GM18870 (cell line): ENCODE data around the gene VEZT.
"Not testable (repeated sequence)": the region's sequence is repeated elsewhere in the genome, so short reads cannot be mapped to it uniquely, and the experiment has no call there.

Experiments
- ATAC-seq: cut with Tn5 transposase; IDR thresholded peaks from one replicate; pipeline ENCODE4 v1.9.1; 2021; ENCODE audit warnings: moderate library complexity; ENCODE audit not compliant: unreplicated experiment

The VEZT gene

GRCh38 chr12:95220190-95220589 is 2.6 kb downstream of the VEZT start:
- ATAC-seq, result no peak

GRCh38 chr12:95220726-95221125 is 3.1 kb downstream of the VEZT start:
- ATAC-seq, result no peak

DNA sequence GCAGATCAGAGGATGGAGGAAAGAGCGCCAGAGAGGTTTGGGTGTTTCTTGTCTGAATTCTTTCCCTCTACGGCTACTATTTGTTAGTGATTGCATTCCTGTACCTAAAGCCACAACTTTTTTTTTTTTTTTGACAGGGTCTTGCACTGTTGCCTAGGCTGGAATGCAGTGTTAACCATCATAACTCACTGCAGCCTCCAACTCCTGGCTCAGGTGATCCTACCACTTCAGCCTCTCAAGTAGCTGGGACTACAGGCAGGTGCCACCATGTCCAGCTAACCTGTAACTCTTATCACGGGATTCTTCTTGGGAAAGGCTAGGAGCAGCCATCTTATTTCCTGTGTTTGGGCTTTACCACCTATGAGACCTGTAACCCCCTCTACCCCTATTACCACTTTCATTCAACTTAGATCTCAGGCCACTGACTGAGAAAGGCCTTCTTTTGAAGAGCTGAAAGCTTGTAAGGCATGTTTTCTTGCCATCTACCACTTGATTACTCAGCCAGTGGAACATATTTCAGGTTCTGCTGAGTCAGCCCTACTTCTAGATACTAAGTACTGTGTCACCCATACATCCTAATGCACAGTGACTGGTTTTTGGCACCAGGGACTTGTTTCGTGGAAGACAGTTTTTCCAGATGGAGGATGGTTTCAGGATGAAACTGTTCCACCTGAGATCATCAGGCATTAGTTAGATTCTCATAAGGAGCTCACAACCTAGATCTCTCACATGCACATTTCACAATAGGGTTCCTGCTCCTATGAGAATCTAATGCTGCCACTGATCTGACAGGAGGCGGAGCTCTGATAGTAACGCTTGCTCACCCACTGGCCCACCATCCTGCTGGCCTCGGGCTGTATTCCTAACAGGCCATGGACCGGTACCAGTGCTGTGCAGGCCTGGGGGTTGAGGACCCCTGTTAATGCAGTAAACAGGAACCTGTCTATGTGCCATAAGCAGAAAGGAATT is 6.9 kb downstream of the VEZT start:
- ATAC-seq, result no peak

DNA sequence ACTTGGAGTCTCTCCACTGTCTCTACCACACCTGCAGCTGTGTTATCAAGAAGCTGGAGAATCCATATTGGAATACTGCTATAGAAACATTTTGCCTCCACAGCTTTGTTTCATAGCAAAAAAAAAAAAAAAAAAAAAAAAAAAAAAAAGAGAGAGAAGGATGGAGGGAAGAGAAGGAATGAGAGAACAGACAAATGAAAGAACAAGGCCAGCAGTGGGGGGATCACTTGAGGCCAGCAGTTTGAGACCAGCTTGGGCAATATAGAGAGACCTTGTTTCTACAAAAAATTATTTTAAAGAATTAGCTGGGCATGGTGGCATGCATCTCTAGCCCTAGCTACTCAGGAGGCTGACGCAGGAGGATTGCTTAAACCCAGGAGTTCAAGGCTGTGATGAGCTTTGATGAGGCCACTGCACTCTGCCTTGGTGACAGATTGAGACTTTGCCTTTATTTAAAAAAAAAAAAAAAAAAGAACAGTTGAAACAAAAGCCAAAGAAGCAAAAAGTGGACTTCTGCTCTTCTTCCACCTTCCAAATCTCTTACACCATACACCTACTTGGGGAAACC is 8.1 kb downstream of the VEZT start:
- no peak for ATAC-seq

DNA sequence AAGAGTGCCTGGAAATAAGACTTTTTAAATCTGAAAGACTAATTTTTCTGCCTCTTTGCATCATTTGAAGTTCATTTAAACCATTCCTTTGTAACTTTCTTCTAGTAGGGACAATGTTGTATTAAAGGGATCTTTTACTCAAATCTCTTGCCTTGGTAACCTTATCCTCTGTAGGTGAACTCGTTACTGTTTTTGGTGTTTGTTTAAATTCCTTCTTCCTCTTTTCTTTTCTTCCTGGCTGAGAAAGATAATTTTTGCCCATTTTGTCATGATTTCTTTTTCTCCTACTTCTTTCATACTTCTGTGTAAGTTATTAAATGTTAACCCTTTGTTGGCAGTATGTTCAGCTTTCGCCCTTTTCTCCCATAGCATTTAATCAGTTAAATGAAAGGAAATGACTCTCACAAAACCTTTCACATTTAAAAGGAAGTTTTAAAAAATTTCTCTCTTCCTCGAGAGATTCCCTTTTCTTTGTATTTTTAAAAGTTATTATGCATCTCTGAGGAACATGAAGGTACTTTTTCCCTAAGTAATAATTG is 10.3 kb downstream of the VEZT start:
- ATAC-seq, result no peak

GRCh38 chr12:95228617-95229016 is 11.0 kb downstream of the VEZT start:
- no peak for ATAC-seq

DNA sequence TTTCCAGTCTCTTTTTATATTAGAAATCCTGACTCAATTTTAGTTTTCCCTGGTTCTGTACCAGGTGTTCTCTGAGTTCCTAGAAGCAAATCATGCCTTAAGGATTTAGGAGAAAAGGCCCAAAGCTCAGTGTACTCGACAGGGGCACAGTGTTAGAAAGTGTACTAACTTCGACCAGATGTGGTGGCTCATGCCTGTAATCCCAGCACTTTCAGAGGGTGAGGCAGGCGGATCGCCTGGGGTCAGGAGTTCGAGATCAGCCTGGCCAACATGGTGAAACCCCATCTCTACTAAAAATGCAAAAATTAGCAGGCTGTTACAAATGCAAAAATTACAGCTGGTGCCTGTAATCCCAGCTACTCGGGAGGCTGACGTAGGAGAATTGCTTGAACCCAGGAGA is 12.0 kb downstream of the VEZT start:
- no peak for ATAC-seq

- no peak for ATAC-seq
These were observed 12.7 kb downstream of the VEZT start for GRCh38 chr12:95230313-95230712.

GRCh38 chr12:95231190-95231589 is 13.6 kb downstream of the VEZT start:
- ATAC-seq, result no peak

DNA sequence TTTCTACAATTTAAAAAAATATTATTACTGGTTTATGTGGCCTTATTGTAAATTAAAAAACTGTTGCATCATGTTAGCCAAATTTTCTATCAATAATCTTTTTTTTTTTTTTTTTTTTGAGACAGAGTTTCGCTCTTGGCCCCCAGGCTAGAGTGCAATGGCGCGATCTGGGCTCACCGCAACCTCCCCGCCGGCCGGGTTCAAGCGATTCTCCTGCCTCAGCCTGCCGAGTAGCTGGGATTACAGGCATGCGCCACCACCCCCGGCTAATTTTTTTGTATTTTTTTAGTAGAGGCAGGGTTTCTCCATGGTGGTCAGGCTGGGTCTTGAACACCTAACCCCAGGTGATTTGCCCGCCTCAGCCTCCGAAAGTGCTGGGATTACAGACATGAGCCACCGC is 16.6 kb downstream of the VEZT start:
- not testable (repeated sequence) for ATAC-seq

GRCh38 chr12:95235621-95236020 is 18.0 kb downstream of the VEZT start:
- not testable (repeated sequence) for ATAC-seq

DNA sequence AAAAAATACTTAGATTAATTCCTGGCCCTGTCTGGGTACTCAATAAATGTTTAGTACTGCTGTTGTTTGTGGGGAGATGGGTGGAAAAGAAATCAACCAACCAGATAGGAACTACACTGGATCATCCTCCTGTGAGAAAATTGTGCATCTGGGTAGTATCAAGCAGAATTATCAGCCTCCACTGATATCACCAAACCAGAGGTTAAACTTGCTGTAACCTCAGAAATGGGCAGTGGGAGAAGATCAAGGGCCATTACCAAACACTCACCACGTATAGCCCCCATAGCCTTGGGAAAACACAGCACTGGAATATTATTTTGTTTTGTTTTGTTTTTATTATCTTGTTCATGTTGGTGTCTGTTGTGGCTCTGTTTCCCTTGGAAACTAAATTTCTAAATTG is 19.7 kb downstream of the VEZT start:
- no peak for ATAC-seq

DNA sequence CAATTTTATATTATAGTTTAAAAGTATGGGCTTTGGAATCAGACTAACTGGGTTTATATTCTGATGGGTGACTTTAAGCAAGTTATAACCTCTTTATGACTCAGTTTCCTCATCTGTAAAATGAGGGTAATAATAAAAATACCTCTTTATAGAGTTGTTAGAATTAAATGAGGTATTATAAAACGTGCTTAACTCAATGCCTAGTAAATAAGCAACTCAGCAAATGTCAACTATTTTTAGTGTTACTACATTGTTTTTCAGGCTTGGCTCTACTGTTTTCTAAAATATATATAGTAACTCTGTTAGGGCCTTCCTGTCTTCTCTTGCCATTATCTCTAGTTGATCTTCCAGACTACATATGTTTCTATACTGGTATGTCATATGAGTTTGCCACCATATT is 20.5 kb downstream of the VEZT start:
- ATAC-seq, result no peak

DNA sequence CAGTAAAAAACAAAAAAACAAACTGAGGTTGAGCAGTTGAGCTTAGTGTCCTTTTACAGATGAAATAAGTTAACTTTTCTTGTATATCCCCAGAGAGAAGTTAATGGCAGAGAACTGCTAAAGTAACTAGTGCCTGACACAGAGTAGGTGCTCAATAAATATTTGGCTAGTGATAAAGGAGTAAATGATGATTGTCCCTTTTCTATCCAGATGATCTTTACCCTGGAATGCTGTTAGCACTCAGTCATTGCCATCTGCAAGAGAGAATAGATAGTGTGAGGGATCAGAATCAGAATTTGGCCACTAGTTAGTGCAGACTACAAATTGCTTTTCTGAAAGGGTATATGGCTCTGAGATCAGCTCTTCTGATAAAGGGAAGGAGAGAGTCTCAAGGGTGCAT is 21.6 kb downstream of the VEZT start:
- no peak for ATAC-seq

GRCh38 chr12:95239835-95240234 is 22.2 kb downstream of the VEZT start:
- ATAC-seq, result not testable (repeated sequence)

- no peak for ATAC-seq
These were observed 22.9 kb downstream of the VEZT start for GRCh38 chr12:95240556-95240955.

GRCh38 chr12:95241138-95241537 is 23.5 kb downstream of the VEZT start:
- ATAC-seq, result not testable (repeated sequence)

- no peak for ATAC-seq
These were observed 24.3 kb downstream of the VEZT start for GRCh38 chr12:95241761-95242506.

DNA sequence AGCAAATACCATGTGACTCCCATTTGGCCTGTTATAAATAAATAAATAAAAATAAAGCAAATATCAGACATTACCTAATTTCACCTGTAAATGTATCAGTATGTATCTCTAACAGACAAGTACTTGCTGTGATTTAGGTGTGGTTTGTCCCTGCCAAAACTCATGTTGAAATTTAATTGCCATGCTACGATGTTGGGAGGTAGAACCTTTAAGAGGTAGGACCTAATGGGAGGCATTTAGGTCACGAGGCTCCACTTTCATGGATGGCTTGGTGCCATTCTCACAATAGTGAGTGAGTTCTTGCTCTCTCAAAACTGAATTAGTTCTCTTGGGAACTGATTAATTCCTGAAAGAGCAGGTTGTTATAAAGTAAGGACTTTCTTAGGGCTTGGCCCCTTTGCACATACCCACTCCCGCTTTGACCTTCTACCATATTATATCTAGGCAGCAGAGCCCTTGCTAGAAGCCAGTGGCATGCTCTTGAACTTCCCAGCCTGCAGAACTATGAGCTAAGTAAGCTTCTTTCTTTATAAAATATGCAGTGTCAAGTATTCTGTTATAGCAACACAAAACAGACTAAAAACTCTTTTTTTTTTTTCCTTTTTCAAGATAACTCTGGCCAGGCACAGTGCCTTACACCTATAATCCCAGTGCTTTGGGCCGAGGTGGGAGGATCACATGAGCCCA is 26.0 kb downstream of the VEZT start:
- no peak for ATAC-seq

DNA sequence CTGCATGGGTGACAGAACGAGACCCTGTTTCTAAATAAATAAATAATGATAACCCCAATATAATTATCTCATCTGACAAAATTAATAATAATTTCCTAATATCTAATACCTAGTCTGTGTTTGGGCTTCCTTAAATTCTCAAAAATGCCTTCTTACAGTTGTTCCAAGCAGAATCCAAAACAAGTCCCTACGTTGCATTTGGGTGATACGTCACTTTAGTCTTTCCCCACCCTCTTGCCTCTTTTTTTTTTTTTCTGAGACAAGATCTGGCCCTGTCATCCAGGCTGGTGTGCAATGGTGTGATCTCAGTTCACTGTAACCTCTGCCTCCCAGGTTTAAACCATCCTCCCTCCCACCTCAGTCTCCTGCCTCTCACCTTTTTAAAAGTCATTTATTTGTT is 26.7 kb downstream of the VEZT start:
- ATAC-seq, result no peak

GRCh38 chr12:95248095-95248494 is 30.5 kb downstream of the VEZT start:
- no peak for ATAC-seq
